ENCODE results near the gene PTGS1. TPM values are rescaled to one million over a fixed set of nuclear protein-coding genes. Genes with fewer than 3 reads are reported as not detected.
"Not testable (repeated sequence)": the region's sequence is repeated elsewhere in the genome, so short reads cannot be mapped to it uniquely, and the experiment has no call there.

Gene PTGS1
- total RNA-seq = 100 to 1,000 TPM in 1 of 4 donors, 10 to 100 TPM in 3; 15.8 to 154 (median 46.4) TPM

DNA sequence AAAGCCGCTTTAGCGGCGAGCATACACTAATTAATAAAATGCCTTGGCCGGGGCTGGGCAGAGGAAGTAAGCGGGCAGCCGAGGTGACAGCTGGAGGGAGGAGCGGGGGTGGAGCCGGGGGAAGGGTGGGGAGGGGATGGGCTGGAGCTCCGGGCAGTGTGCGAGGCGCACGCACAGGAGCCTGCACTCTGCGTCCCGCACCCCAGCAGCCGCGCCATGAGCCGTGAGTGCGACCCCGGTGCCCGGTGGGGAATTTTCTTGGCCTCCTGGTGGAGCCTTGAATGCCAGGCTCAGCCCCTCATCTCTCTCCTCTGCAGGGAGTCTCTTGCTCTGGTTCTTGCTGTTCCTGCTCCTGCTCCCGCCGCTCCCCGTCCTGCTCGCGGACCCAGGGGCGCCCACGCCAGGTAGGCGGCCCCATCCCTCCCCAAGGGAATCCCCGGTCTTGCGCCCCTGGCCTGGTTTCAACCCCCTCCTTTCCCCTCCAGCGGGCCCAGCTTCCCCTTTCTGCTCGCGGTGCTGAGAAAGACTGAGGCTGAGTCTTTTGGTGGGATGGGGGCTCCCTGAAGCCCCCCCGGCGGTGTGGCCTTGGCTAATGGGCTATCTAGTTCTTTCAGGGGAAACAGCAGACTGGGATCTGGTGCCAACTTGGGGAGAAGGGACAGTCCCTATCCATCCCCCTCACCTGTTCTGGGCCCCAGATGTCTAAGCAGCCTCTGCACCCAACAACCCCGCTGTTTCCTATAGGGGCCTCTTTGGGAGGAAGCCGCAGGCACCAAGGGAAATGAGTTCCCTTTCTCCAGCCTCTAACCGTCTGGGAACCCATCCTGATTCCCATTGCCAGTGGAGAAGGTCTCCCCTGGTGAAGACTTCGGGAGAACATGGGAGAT lies at the start of gene PTGS1:
TSS of gene PTGS1 (plus strand) at position 156 of the 887 bp plus-strand sequence. CDS start at position 217, 61 bp downstream.
- H3K4me3 ChIP-seq = peak within 1 kb of the TSS; percentile 26 to 69
- H3K27me3 ChIP-seq = no peaks in the 10 kb centered on the region
- 3% methylated on average over 8 of the region's 39 CpGs; no CpG with 5 or more reads in 1 of the 2 donors for WGBS, 2 donors (ENCODE audit: low coverage in 1 of 2)
- H3K36me3 ChIP-seq = no peaks in the 10 kb centered on the region
- TF ChIP-seq EP300 (IDR thresholded peaks at IDR 0.05) (no peak), POLR2AphosphoS5 (IDR thresholded peaks at IDR 0.05) (no peak), POLR2A (IDR thresholded peaks at IDR 0.05) (peak; percentile 37 to 51)
- TF ChIP-seq, protein P1, sequence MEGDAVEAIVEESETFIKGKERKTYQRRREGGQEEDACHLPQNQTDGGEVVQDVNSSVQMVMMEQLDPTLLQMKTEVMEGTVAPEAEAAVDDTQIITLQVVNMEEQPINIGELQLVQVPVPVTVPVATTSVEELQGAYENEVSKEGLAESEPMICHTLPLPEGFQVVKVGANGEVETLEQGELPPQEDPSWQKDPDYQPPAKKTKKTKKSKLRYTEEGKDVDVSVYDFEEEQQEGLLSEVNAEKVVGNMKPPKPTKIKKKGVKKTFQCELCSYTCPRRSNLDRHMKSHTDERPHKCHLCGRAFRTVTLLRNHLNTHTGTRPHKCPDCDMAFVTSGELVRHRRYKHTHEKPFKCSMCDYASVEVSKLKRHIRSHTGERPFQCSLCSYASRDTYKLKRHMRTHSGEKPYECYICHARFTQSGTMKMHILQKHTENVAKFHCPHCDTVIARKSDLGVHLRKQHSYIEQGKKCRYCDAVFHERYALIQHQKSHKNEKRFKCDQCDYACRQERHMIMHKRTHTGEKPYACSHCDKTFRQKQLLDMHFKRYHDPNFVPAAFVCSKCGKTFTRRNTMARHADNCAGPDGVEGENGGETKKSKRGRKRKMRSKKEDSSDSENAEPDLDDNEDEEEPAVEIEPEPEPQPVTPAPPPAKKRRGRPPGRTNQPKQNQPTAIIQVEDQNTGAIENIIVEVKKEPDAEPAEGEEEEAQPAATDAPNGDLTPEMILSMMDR (IDR thresholded peaks at IDR 0.05) = peak in 1 of 4 experiments; percentile 7
- peaks cover 2 to 70% (median 37%) of the 10 kb centered on the region in 3 donors for H3K4me1 ChIP-seq
- ATAC-seq = peak; percentile 57
- peak within 1 kb of the TSS; percentile 6 to 88 (median 87) for H3K27ac ChIP-seq
- no peaks in the 10 kb centered on the region for H3K9me3 ChIP-seq

DNA sequence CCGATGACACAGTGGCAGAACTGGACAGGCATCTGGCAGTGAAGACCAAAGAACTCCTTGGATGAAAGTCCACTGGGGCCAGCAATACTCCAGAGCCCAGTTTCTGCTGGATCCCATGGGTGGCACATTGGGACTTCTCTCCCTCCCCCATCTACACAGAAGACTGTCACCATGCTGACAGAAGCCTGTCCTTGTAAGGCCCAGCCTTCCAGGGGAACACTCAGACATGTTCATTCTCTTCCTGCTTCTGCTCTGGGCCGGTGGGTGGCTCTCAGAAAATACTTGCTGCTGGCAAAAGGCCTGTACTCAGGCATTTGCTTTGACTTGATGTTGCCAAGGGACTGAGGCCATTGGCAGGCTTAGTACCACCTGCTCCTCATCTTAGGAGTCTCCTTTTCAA lies 48.3 kb upstream of the PTGS1 start:
- peaks cover 7 to 82% (median 15%) of the 10 kb centered on the region in 3 donors for H3K4me1 ChIP-seq
- no peaks in the 10 kb centered on the region for H3K27me3 ChIP-seq
- no peak overlapping the region for H3K4me3 ChIP-seq
- WGBS, 2 donors (ENCODE audit: low coverage in 1 of 2) = 40 to 50% methylated on average over 1 to 2 of the region's 2 CpGs
- no peaks in the 10 kb centered on the region for H3K9me3 ChIP-seq
- TF ChIP-seq, protein P1 (IDR thresholded peaks at IDR 0.05) = no peak
- ATAC-seq = no peak
- H3K36me3 ChIP-seq = peaks cover 0 to 21% of the 10 kb centered on the region in 2 donors
- peak overlapping the region in 1 of 4 donors; percentile 8 for H3K27ac ChIP-seq

DNA sequence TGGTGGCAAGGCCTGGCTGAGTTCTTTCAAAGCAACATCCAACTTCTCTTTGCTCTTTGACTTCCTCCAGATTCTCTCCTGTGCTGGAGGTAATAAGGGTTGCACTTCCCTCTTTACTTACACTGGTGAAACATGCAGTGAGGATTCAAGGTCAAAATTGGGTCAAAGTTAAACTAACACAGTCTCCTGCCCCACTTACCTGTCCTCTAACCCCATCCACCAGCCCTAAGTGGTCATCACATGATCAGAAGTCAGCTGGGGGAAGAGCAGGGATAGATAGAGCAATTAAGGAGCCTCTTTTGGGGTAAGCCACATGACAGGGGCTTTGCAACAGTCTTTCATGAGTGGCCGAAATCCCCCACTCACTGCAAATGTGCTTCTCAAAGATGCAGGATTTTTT lies 46.2 kb upstream of the PTGS1 start:
- Histone ChIP-seq H3K4me1 (peaks cover 7 to 63% (median 15%) of the 10 kb centered on the region in 3 donors), H3K36me3 (peaks cover 0 to 30% of the 10 kb centered on the region in 2 donors), H3K27ac (peak overlapping the region in 3 of 4 donors; percentile 6 to 52 (median 45))
- not testable (repeated sequence) for H3K4me3 ChIP-seq, H3K9me3 ChIP-seq, H3K27me3 ChIP-seq, ATAC-seq
- 22% methylated on average over 1 of the region's 1 CpG; no CpG with 5 or more reads in 1 of the 2 donors for WGBS, 2 donors (ENCODE audit: low coverage in 1 of 2)

DNA sequence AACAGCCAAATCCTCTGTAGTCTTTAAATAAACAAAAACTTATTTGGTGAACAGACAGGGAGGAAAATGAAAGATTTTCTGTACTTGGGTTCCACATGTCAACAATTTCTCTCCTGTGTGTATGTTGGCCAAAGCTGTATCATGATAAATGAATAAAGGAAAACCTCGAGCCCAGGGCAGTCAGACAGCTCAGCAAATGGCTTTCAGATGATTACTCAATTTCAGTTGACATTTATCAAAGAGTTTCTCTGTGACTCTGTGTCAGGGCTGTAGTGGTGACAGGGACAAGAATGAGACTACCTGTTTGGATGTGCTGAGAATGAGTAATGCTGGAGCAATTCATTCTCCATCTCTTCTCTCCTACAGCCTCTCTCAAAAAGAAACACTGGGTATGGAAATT lies 45.7 kb upstream of the PTGS1 start:
- peaks cover 0 to 35% of the 10 kb centered on the region in 2 donors for H3K36me3 ChIP-seq
- H3K4me1 ChIP-seq = peaks cover 7 to 58% (median 14%) of the 10 kb centered on the region in 3 donors
- no peaks in the 10 kb centered on the region for H3K27me3 ChIP-seq
- TF ChIP-seq, protein P1 (IDR thresholded peaks at IDR 0.05) = no peak
- no peak for TF ChIP-seq POLR2A (IDR thresholded peaks at IDR 0.05)
- TF ChIP-seq EP300 (IDR thresholded peaks at IDR 0.05) = no peak
- no peak for TF ChIP-seq POLR2AphosphoS5 (IDR thresholded peaks at IDR 0.05)
- peak; percentile 25 for ATAC-seq
- H3K9me3 ChIP-seq = no peaks in the 10 kb centered on the region
- no peak overlapping the region for H3K4me3 ChIP-seq
- WGBS, 2 donors (ENCODE audit: low coverage in 1 of 2) = 0 to 13% methylated on average over 1 of the region's 1 CpG
- H3K27ac ChIP-seq = peak overlapping the region in 3 of 4 donors; percentile 45 to 68 (median 52)

DNA sequence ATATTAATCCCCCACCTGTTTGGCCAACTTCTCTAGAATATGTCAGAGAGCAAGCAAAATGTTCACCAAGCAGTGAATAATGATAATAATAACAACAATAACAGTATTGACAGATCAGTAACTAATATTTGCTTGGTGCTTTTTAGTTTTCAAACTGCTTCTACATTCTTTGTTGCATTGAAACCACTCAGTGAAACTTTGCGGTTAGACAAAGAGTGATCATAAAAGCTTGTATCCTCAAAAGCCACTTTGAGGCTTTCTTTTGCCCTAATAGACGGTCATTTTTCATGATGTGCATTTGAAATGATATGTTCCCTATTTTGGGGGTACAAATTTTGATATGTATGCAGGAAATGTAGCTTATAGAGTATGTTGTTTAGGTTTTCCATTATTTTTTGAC lies 43.6 kb upstream of the PTGS1 start:
- Histone ChIP-seq H3K36me3 (peaks cover 0 to 36% of the 10 kb centered on the region in 2 donors), H3K4me3 (no peak overlapping the region), H3K27ac (no peak overlapping the region), H3K4me1 (peaks cover 5 to 38% (median 9%) of the 10 kb centered on the region in 3 donors), H3K27me3 (no peaks in the 10 kb centered on the region), H3K9me3 (no peaks in the 10 kb centered on the region)
- ATAC-seq = no peak
- TF ChIP-seq POLR2AphosphoS5 (IDR thresholded peaks at IDR 0.05) = no peak
- no peak for TF ChIP-seq POLR2A (IDR thresholded peaks at IDR 0.05)
- no peak for TF ChIP-seq EP300 (IDR thresholded peaks at IDR 0.05)
- TF ChIP-seq, protein P1 (IDR thresholded peaks at IDR 0.05) = no peak
- WGBS, 2 donors (ENCODE audit: low coverage in 1 of 2) = 100% methylated on average over 2 of the region's 2 CpGs

Measured in gastroesophageal sphincter (tissue), 4 donors.